ENCODE data around the gene ZNF334.
A peak's percentile ranks its signal among the peaks of the same experiment; 100 is the strongest.

Gene ZNF334

GRCh38 chr20:46557231-46557956 lies 44.0 kb upstream of the ZNF334 start:
- DNase-seq (ENCODE audit: low read depth), result peak; percentile 60

GRCh38 chr20:46555370-46555956 lies 42.1 kb upstream of the ZNF334 start:
- TF ChIP-seq CTCF (IDR thresholded peaks at IDR 0.05; ENCODE audit: control insufficient read depth, insufficient read depth, low read depth, low read length, missing control alignments), result no peak
- no peak overlapping the region for H3K4me3 ChIP-seq (ENCODE audit: control insufficient read depth, low read depth, low read length)
- no peak for DNase-seq (ENCODE audit: low read depth)

More at GRCh38 chr20:46557231-46557956, 44.0 kb upstream of the ZNF334 start:
- no peak for TF ChIP-seq CTCF (IDR thresholded peaks at IDR 0.05; ENCODE audit: control insufficient read depth, insufficient read depth, low read depth, low read length, missing control alignments)
- H3K4me3 ChIP-seq (ENCODE audit: control insufficient read depth, low read depth, low read length), result no peak overlapping the region

DNA sequence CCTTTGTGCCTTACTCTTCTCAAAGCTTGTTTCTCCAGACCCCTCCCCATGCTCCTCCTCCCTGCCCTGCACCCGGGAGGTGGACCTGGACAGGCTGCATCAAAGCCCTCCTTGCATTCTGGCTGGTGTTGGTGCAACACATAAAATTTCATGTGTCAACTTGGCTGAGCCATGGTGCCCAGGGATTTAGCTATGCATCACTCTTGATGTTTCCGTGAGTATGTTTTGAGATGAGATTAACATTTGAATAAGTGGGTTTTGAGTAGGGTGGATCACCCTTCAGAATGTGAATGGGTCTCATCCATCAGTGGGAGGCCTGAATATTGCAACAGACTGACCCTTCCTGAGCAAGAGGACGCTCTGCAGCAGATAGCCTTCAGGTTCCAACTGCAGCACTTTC lies 41.5 kb upstream of the ZNF334 start:
- no peak overlapping the region for H3K4me3 ChIP-seq (ENCODE audit: control insufficient read depth, low read depth, low read length)
- DNase-seq (ENCODE audit: low read depth), result no peak
- no peak for TF ChIP-seq CTCF (IDR thresholded peaks at IDR 0.05; ENCODE audit: control insufficient read depth, insufficient read depth, low read depth, low read length, missing control alignments)

- DNase-seq (ENCODE audit: low read depth), result no peak
- TF ChIP-seq CTCF (IDR thresholded peaks at IDR 0.05; ENCODE audit: control insufficient read depth, insufficient read depth, low read depth, low read length, missing control alignments), result no peak
- no peak overlapping the region for H3K4me3 ChIP-seq (ENCODE audit: control insufficient read depth, low read depth, low read length)
These were observed 40.6 kb upstream of the ZNF334 start for GRCh38 chr20:46553926-46554325.

GRCh38 chr20:46552460-46553420 lies 39.4 kb upstream of the ZNF334 start:
- no peak overlapping the region for H3K4me3 ChIP-seq (ENCODE audit: control insufficient read depth, low read depth, low read length)
- no peak for TF ChIP-seq CTCF (IDR thresholded peaks at IDR 0.05; ENCODE audit: control insufficient read depth, insufficient read depth, low read depth, low read length, missing control alignments)
- DNase-seq (ENCODE audit: low read depth), result no peak

DNA sequence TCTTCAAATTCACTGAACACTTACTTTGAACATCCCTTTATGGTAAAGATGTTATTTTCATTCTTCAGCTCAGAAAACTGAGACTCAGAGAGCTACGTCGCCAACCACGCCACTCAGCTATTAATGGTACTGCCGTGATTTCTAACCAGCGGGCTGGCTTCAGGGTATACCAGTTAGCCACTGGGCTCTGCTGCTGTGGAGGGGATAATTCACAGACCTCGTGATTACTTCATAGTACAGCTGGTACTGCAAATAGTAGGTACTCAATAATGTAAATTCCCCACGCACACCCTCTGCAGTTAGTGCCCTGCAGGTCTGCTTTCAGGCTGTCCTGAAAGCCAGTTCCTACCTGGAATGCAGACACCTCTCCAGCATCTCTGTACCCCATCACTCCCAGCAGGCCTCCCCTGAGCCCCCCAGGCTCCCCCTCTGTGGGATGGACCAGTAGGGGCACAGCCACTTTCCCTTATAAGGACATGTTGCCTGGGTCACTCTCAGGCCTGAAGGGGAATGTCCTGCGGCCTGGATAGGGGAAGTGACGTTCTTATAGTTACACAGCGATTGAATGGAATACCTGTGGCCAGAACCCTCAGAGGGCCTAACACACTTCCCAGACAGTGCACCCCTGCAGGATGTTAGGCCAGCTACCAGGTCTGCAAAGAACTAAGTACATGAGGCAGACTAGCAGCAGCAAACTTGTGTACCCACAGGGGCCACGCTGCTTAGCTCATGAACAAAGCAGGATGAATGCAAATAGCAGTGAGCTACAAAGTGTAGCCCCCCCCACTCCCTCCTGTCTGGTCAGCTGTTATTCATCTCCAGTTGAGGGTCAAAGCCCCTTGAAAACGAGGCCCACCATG lies 38.4 kb upstream of the ZNF334 start:
- no peak for TF ChIP-seq CTCF (IDR thresholded peaks at IDR 0.05; ENCODE audit: control insufficient read depth, insufficient read depth, low read depth, low read length, missing control alignments)

More for the DNA sequence above, 38.4 kb upstream of the ZNF334 start:
- no peak overlapping the region for H3K4me3 ChIP-seq (ENCODE audit: control insufficient read depth, low read depth, low read length)
- no peak for DNase-seq (ENCODE audit: low read depth)

Data from AG09309 (cell line).